Testis (tissue), 3 donors: ENCODE measurements around the gene CHPF. TPM values are rescaled to one million over a fixed set of nuclear protein-coding genes. Genes with fewer than 3 reads are reported as not detected.

Experiments used
- DNase-seq: peaks from one replicate; pipeline ENCODE4 v3.0.0-alpha.2; 2019
- H3K27ac ChIP-seq, 2 donors: fragments of 200-600 bp; sonication (generic); one replicate each; pipeline ENCODE4 v1.5.1; 2019
- H3K27me3 ChIP-seq: fragments of 200-600 bp; sonication (generic); one replicate; pipeline ENCODE4 v1.5.1; 2019
- H3K36me3 ChIP-seq: fragments of 200-600 bp; sonication (generic); one replicate; pipeline ENCODE4 v1.5.1; 2017; ENCODE audit warnings: low read depth; ENCODE audit errors: missing control alignments
- H3K4me1 ChIP-seq: fragments of 200-600 bp; sonication (generic); one replicate; pipeline ENCODE4 v1.5.1; 2019
- H3K4me3 ChIP-seq, 2 donors: fragments of 200-600 bp; sonication (generic); one replicate each; pipeline ENCODE4 v1.5.1; 2017 to 2019
- H3K9me3 ChIP-seq: fragments of 200-600 bp; sonication (generic); one replicate; pipeline ENCODE4 v1.5.1; 2017
- POLR2A ChIP-seq: fragments of 450-650 bp; IDR thresholded peaks from one replicate; pipeline ENCODE4 v1.6.1; 2017; ENCODE audit warnings: antibody characterized with exemption, mild to moderate bottlenecking, moderate library complexity
- WGBS, 2 donors: methylation state at CpG; one replicate each; pipeline ENCODE4 v1.1.5; 2018; 5-methylcytosine and 5-hydroxymethylcytosine counted together
- intact Hi-C: fragments of 100-400 bp; cut with DNase I; formaldehyde crosslinking; loops from one replicate; pipeline ENCODE4 v1.15.1; 2023; ENCODE audit warnings: low total_unique reads
- polyA plus RNA-seq: library from polyadenylated mRNA; stranded (reverse); fragments of 350-450 nt; fragmentation: Illumina TruSeq; extraction: RNeasy Lipid Tissue Mini Kit (QIAGEN cat#74804); gene quantifications from one replicate; pipeline ENCODE4 v1.2.3, GENCODE V29; 2014; ENCODE audit warnings: low read depth, low replicate concordance; ENCODE audit not compliant: insufficient read depth
- total RNA-seq, 2 donors: library from RNA; depleted of rRNA; stranded (reverse); fragments of >200 nt; gene quantifications; one replicate each; pipeline ENCODE4 v1.2.3, GENCODE V29; 2016
- TF ChIP-seq, protein P1 (sequence below), 3 experiments: fragments of 450-650 bp in 2 of 3; fragments of 200-600 bp in 1 of 3; sonication (generic) in 1 of 3; IDR thresholded peaks; one replicate each; pipeline ENCODE4 v1.5.1; 2016 to 2019; ENCODE audit warnings: antibody characterized with exemption in 3 of 3, mild to moderate bottlenecking in 2 of 3, moderate library complexity in 1 of 3

Gene CHPF
- total and polyA plus RNA-seq, 3 donors from 2014 or later, result 194 to 992 (median 796) TPM

DNA sequence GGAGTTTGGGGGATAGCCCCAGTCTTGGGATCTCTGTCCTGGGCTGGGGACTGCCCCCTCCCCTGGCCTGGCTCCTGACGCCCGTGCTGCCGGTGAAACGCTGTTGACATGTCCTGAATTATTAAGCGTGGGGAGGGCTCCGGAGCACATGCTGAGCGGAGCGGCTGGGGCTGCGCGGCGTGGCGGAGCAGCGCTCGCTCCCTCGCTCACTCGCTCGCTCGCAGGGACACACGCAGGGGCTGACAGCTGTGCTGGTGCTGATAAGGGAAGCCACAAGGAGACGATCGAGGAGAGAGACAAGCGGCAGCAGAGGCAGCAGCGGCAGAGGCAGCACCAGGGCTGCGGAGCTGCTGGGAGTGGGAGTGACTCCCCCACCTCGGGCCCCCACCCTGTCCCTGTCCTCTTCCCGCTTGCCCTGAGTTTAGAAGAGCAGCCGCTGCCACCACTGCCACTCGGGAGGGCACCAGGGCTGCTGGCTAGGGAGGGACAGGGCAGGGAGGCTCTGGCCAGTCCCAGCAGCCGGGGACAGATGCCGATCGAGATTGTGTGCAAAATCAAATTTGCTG lies 29.3 kb downstream of the CHPF start, which contains the start of gene ASIC4:
Gene ASIC4 (plus strand): TSS at position 287 of the 566 bp plus-strand sequence. CDS start 243 bp downstream, at position 530.
- intact Hi-C loops, result no loop called here
- Histone ChIP-seq H3K9me3 (no peaks in the 10 kb centered on the region), H3K4me1 (peaks cover 12% of the 10 kb centered on the region), H3K36me3 (no peaks in the 10 kb centered on the region), H3K27ac (no peak within 1 kb of the TSS), H3K4me3 (no peak within 1 kb of the TSS), H3K27me3 (no peaks in the 10 kb centered on the region)
- TF ChIP-seq, protein P1, sequence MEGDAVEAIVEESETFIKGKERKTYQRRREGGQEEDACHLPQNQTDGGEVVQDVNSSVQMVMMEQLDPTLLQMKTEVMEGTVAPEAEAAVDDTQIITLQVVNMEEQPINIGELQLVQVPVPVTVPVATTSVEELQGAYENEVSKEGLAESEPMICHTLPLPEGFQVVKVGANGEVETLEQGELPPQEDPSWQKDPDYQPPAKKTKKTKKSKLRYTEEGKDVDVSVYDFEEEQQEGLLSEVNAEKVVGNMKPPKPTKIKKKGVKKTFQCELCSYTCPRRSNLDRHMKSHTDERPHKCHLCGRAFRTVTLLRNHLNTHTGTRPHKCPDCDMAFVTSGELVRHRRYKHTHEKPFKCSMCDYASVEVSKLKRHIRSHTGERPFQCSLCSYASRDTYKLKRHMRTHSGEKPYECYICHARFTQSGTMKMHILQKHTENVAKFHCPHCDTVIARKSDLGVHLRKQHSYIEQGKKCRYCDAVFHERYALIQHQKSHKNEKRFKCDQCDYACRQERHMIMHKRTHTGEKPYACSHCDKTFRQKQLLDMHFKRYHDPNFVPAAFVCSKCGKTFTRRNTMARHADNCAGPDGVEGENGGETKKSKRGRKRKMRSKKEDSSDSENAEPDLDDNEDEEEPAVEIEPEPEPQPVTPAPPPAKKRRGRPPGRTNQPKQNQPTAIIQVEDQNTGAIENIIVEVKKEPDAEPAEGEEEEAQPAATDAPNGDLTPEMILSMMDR (IDR thresholded peaks at IDR 0.05), result no peak
- TF ChIP-seq POLR2A, result no peak
- 33 to 47% methylated on average over 8 to 31 of the region's 31 CpGs for WGBS, 2 donors
- DNase-seq, result no peak

DNA sequence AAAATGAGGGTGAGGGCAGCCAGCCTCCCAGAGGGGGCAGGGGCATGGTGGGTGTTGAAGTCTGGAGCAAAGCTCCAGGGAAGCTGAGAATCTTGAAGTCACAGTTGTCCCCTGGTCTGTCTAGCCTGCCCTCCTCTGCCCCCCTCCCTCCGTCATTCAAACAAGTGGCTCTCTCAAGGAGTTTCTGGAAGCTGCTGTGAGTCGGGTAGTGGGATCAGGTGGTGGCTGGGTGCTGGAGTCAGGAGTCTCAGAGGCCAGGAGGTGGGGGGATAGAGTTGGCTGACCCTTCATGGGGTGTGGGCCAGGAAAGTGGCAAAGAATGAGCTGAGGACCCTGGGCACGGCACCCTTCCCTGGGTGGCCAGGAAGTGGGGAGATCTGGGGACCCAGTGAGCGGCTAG lies 29.8 kb downstream of the CHPF start:
- Histone ChIP-seq H3K4me1 (peaks cover 16% of the 10 kb centered on the region), H3K9me3 (no peaks in the 10 kb centered on the region), H3K4me3 (no peak overlapping the region), H3K36me3 (no peaks in the 10 kb centered on the region), H3K27me3 (no peaks in the 10 kb centered on the region), H3K27ac (no peak overlapping the region)
- intact Hi-C loops, result no loop called here
- no peak for DNase-seq
- WGBS, 2 donors, result 48 to 68% methylated on average over 3 to 4 of the region's 4 CpGs
- TF ChIP-seq, protein P1 (IDR thresholded peaks at IDR 0.05), result no peak
- TF ChIP-seq POLR2A, result no peak

GRCh38 chr2:219512524-219513216 lies 30.9 kb downstream of the CHPF start:
- H3K27me3 ChIP-seq, result no peaks in the 10 kb centered on the region
- H3K9me3 ChIP-seq, result no peaks in the 10 kb centered on the region
- DNase-seq, result no peak
- WGBS, 2 donors, result 51 to 73% methylated on average over 15 to 16 of the region's 16 CpGs
- H3K36me3 ChIP-seq, result no peaks in the 10 kb centered on the region
- intact Hi-C loops, result no loop called here
- H3K4me1 ChIP-seq, result peaks cover 20% of the 10 kb centered on the region
- TF ChIP-seq, protein P1 (IDR thresholded peaks at IDR 0.05), result no peak
- no peak for TF ChIP-seq POLR2A
- H3K4me3 ChIP-seq, result no peak overlapping the region
- no peak overlapping the region for H3K27ac ChIP-seq

DNA sequence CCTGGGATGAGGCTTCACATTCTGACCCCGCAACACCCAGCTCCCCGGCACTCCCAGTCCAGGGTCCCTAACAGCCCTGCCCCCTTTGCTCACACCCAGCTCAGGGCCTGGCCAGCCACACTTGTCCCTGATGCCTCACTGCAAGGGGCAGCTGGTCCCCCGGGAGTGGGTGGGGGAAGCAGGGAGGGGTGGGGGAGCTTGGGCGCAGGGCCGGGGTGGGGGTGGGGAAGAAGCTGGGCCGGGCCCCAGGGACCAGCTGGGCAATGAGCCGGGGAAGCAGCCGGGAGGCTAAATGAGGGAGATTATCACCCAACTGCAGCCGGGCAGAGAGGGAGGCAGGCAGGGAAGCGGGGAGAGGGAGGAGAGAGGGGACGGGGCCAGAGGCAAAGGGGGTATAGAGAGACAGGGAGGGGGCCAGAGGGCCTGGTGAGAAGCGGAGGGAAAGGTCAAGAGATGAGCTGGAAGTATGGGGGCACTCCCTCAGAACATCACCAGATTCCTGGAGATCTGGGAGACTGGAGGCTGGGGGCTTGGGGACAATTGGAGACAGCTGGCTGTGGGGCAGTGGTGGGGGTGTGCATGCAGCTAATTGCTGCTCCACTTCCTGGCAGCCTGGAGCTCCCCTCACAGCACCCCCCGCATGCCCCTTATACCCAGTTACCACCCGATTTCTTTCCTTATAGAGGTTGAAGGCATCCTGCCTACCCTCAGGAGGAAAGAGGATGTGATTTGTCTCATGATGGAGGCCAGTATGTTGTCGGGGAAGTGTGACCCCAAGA lies 31.9 kb downstream of the CHPF start:
- H3K4me1 ChIP-seq, result peaks cover 20% of the 10 kb centered on the region

More for the DNA sequence above, 31.9 kb downstream of the CHPF start:
- no peaks in the 10 kb centered on the region for H3K36me3 ChIP-seq
- DNase-seq, result no peak
- WGBS, 2 donors, result 70 to 76% methylated on average over 14 to 15 of the region's 15 CpGs
- TF ChIP-seq, protein P1 (IDR thresholded peaks at IDR 0.05), result no peak
- no peak for TF ChIP-seq POLR2A
- no peaks in the 10 kb centered on the region for H3K9me3 ChIP-seq
- no peak overlapping the region for H3K4me3 ChIP-seq
- intact Hi-C loops, result no loop called here
- H3K27ac ChIP-seq, result no peak overlapping the region
- no peaks in the 10 kb centered on the region for H3K27me3 ChIP-seq
